ENCODE data around the gene BICRA.

DNA sequence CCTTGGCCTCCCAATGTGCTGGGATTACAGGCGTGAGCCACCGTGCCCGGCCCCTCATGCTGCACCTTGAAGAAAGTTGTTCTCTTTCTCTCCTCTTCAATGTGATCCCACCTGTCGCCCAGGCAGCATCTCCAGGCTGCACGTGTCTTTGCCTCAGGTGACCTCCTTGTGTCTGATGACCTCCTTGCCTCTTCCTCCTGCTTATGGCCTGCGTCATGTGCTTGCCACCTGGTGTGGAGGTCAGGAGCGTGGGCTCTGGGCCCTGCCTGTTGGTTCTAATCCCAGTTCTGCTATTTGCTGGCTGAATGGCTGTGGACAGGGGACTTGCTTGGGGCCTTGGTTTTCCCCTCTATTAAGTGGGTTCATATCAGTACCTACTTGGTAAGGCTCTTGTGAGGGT lies 6.3 kb downstream of the BICRA start:
- no peak for TF ChIP-seq POLR2A (IDR thresholded peaks at IDR 0.05)
- TF ChIP-seq, protein P1, sequence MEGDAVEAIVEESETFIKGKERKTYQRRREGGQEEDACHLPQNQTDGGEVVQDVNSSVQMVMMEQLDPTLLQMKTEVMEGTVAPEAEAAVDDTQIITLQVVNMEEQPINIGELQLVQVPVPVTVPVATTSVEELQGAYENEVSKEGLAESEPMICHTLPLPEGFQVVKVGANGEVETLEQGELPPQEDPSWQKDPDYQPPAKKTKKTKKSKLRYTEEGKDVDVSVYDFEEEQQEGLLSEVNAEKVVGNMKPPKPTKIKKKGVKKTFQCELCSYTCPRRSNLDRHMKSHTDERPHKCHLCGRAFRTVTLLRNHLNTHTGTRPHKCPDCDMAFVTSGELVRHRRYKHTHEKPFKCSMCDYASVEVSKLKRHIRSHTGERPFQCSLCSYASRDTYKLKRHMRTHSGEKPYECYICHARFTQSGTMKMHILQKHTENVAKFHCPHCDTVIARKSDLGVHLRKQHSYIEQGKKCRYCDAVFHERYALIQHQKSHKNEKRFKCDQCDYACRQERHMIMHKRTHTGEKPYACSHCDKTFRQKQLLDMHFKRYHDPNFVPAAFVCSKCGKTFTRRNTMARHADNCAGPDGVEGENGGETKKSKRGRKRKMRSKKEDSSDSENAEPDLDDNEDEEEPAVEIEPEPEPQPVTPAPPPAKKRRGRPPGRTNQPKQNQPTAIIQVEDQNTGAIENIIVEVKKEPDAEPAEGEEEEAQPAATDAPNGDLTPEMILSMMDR (IDR thresholded peaks at IDR 0.05 in 4 of 5, conservative IDR thresholded peaks at IDR 0.05 in 1 of 5) = no peak

All from gastrocnemius medialis (tissue), 4 donors.